ENCODE measurements around the gene FHIT. TPM values are rescaled to one million over a fixed set of nuclear protein-coding genes. Genes with fewer than 3 reads are reported as not detected.

Gene FHIT
- total RNA-seq, 2 experiments from 2014 or later, result 7.6 to 7.9 TPM

DNA sequence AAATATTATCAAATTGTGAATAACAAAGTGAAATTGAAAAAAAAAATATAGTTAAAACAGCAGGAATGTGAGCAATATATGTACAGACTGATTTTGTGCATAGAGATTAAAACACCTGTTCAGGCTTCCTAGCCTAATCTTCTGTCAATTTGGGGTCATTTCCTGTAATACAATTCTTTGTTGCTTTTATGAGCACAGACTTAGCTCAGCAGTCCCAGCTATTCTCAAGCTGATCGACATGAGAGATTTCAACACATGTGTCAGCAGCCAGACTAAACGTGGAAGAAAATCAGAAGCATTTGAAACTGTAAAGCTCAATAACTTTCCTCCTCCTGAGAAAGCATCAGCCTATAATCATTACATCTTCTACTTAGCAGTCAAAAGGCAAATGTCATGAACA, 1.6 kb upstream of the FHIT start:
- DNase-seq (no peak), ATAC-seq (no peak)
- intact Hi-C loops (cut with micrococcal nuclease), result no loop called here
- Mint-ChIP-seq H3K4me3 (no peak overlapping the region), H3K4me1 (ENCODE audit: low read depth) (peaks cover 11% of the 10 kb centered on the region), H3K27me3 (peaks cover 1% of the 10 kb centered on the region), H3K36me3 (ENCODE audit: low read depth) (no peaks in the 10 kb centered on the region), H3K9me3 (no peaks in the 10 kb centered on the region), H3K27ac (no peak overlapping the region)
- TF ChIP-seq, protein P1, sequence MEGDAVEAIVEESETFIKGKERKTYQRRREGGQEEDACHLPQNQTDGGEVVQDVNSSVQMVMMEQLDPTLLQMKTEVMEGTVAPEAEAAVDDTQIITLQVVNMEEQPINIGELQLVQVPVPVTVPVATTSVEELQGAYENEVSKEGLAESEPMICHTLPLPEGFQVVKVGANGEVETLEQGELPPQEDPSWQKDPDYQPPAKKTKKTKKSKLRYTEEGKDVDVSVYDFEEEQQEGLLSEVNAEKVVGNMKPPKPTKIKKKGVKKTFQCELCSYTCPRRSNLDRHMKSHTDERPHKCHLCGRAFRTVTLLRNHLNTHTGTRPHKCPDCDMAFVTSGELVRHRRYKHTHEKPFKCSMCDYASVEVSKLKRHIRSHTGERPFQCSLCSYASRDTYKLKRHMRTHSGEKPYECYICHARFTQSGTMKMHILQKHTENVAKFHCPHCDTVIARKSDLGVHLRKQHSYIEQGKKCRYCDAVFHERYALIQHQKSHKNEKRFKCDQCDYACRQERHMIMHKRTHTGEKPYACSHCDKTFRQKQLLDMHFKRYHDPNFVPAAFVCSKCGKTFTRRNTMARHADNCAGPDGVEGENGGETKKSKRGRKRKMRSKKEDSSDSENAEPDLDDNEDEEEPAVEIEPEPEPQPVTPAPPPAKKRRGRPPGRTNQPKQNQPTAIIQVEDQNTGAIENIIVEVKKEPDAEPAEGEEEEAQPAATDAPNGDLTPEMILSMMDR (IDR thresholded peaks at IDR 0.05), result no peak
- POLR2A ChIA-PET, result no interaction called here
- CTCF ChIA-PET, result no interaction called here

GRCh38 chr3:61250784-61251173, 473 bp downstream of the FHIT start:
- ATAC-seq (no peak), DNase-seq (peak; percentile 61)
- Mint-ChIP-seq H3K36me3 (ENCODE audit: low read depth) (no peaks in the 10 kb centered on the region), H3K27me3 (peaks cover 1% of the 10 kb centered on the region), H3K27ac (peak overlapping the region; percentile 96), H3K9me3 (no peaks in the 10 kb centered on the region), H3K4me1 (ENCODE audit: low read depth) (peaks cover 11% of the 10 kb centered on the region), H3K4me3 (peak overlapping the region; percentile 92)
- TF ChIP-seq, protein P1 (IDR thresholded peaks at IDR 0.05), result no peak
- intact Hi-C loops (cut with micrococcal nuclease), result no loop called here
- ChIA-PET POLR2A (interaction anchor here (0.6 kb wide), 1 partner anchor 66 kb away, joined by 3 read pairs; no protein-coding TSS in a partner anchor), CTCF (no interaction called here)

DNA sequence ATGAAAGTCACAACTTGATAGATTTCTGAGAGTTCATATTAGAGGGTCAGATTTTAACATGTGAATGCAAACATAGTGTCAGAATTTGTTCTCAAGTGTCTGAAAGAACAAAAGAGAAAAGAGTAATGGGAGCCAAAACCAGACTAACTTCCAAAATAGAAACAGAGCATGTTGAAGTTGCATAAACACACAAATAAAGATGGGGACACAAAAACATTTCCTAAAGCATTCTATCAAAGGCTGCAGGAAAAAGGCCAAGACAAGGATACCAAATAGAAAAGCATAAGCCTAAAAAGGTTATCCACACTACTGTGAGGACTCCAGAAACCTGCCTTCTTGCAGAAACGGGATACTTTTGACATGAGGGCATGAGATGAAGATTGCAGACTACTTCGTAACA, 2.8 kb downstream of the FHIT start:
- peaks cover 11% of the 10 kb centered on the region for H3K4me1 Mint-ChIP-seq (ENCODE audit: low read depth)
- H3K36me3 Mint-ChIP-seq (ENCODE audit: low read depth), result no peaks in the 10 kb centered on the region
- H3K4me3 Mint-ChIP-seq, result no peak overlapping the region
- no peak overlapping the region for H3K27ac Mint-ChIP-seq
- no peaks in the 10 kb centered on the region for H3K9me3 Mint-ChIP-seq
- DNase-seq, result no peak
- ChIA-PET POLR2A (no interaction called here), CTCF (no interaction called here)
- intact Hi-C loops (cut with micrococcal nuclease), result no loop called here
- H3K27me3 Mint-ChIP-seq, result peaks cover 1% of the 10 kb centered on the region
- no peak for ATAC-seq
- TF ChIP-seq, protein P1 (IDR thresholded peaks at IDR 0.05), result no peak

- ChIA-PET CTCF (no interaction called here), POLR2A (interaction anchor here (0.9 kb wide), 1 partner anchor 11 kb away, joined by 3 read pairs; no protein-coding TSS in a partner anchor)
- no peaks in the 10 kb centered on the region for H3K27me3 Mint-ChIP-seq
- H3K36me3 Mint-ChIP-seq (ENCODE audit: low read depth), result no peaks in the 10 kb centered on the region
- TF ChIP-seq, protein P1 (IDR thresholded peaks at IDR 0.05), result no peak
- peaks cover 10% of the 10 kb centered on the region for H3K4me1 Mint-ChIP-seq (ENCODE audit: low read depth)
- no peak for ATAC-seq
- intact Hi-C loops (cut with micrococcal nuclease), result no loop called here
- H3K9me3 Mint-ChIP-seq, result no peaks in the 10 kb centered on the region
- no peak for DNase-seq
- H3K27ac Mint-ChIP-seq, result no peak overlapping the region
- H3K4me3 Mint-ChIP-seq, result no peak overlapping the region
These were observed 4.1 kb downstream of the FHIT start for GRCh38 chr3:61247191-61247590.

DNA sequence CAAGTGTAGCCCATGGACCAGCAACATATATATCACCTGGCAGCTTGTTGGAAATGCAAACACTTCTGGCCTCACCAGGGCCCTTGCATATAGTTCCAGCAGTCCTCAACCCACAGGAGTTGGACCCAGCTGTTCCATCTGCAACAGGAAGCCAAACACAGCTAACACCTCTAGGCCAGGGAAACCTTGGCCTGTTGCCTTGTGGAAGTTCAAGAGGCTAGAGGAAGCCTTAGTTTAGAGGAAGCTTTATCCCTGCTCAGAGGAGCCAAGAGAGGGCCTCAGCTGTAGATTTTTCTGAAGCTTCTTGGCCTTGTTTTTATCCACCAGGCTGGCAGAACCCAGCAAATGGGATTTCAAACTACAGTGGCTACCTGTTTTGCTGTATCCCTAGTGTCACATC, 11.4 kb downstream of the FHIT start:
- ChIA-PET POLR2A (no interaction called here), CTCF (no interaction called here)
- Mint-ChIP-seq H3K9me3 (no peaks in the 10 kb centered on the region), H3K36me3 (ENCODE audit: low read depth) (no peaks in the 10 kb centered on the region), H3K4me3 (no peak overlapping the region), H3K4me1 (ENCODE audit: low read depth) (peaks cover 2% of the 10 kb centered on the region), H3K27me3 (no peaks in the 10 kb centered on the region), H3K27ac (no peak overlapping the region)
- no peak for ATAC-seq
- DNase-seq, result no peak
- intact Hi-C loops (cut with micrococcal nuclease), result no loop called here
- TF ChIP-seq, protein P1 (IDR thresholded peaks at IDR 0.05), result no peak

Measured in activated CD8-positive, alpha-beta T cell treated with anti-CD3 and anti-CD28 coated beads for 36 hours (primary cell).